IgD-negative memory B cell (primary cell): ENCODE results near the gene TFDP2. TPM values are rescaled to one million over a fixed set of nuclear protein-coding genes. Genes with fewer than 3 reads are reported as not detected.

Experiments
- H3K27ac Mint-ChIP-seq, 3 donors: one replicate each; pipeline ENCODE4 v1.8.0; 2020 to 2022; ENCODE audit warnings: mild to moderate bottlenecking in 3 of 3, mixed read lengths in 3 of 3, moderate library complexity in 1 of 3
- H3K27me3 Mint-ChIP-seq: one replicate; pipeline ENCODE4 v1.8.0; 2021; ENCODE audit warnings: mixed read lengths
- H3K36me3 Mint-ChIP-seq: one replicate; pipeline ENCODE4 v1.8.0; 2020; ENCODE audit warnings: mild to moderate bottlenecking, mixed read lengths
- H3K4me1 Mint-ChIP-seq, 3 donors: one replicate each; pipeline ENCODE4 v1.8.0; 2020 to 2022; ENCODE audit warnings: mixed read lengths in 3 of 3, mild to moderate bottlenecking in 1 of 3
- H3K4me3 Mint-ChIP-seq, 4 donors: one replicate each; pipeline ENCODE4 v1.8.0; 2020 to 2022; ENCODE audit warnings: mild to moderate bottlenecking in 4 of 4, mixed read lengths in 4 of 4, moderate library complexity in 3 of 4
- H3K9me3 Mint-ChIP-seq, 3 donors: one replicate each; pipeline ENCODE4 v1.8.0; 2020 to 2021; ENCODE audit warnings: mixed read lengths in 3 of 3, mild to moderate bottlenecking in 1 of 3
- polyA plus RNA-seq: library from polyadenylated mRNA; unstranded; fragments of 300-500 nt; fragmentation: Illumina TruSeq; gene quantifications from one replicate; pipeline ENCODE4 v1.2.3, GENCODE V29; 2021

TFDP2 gene, protein sequence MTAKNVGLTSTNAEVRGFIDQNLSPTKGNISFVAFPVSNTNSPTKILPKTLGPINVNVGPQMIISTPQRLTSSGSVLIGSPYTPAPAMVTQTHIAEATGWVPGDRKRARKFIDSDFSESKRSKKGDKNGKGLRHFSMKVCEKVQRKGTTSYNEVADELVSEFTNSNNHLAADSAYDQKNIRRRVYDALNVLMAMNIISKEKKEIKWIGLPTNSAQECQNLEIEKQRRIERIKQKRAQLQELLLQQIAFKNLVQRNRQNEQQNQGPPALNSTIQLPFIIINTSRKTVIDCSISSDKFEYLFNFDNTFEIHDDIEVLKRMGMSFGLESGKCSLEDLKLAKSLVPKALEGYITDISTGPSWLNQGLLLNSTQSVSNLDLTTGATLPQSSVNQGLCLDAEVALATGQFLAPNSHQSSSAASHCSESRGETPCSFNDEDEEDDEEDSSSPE
- 29.7 TPM for polyA plus RNA-seq

DNA sequence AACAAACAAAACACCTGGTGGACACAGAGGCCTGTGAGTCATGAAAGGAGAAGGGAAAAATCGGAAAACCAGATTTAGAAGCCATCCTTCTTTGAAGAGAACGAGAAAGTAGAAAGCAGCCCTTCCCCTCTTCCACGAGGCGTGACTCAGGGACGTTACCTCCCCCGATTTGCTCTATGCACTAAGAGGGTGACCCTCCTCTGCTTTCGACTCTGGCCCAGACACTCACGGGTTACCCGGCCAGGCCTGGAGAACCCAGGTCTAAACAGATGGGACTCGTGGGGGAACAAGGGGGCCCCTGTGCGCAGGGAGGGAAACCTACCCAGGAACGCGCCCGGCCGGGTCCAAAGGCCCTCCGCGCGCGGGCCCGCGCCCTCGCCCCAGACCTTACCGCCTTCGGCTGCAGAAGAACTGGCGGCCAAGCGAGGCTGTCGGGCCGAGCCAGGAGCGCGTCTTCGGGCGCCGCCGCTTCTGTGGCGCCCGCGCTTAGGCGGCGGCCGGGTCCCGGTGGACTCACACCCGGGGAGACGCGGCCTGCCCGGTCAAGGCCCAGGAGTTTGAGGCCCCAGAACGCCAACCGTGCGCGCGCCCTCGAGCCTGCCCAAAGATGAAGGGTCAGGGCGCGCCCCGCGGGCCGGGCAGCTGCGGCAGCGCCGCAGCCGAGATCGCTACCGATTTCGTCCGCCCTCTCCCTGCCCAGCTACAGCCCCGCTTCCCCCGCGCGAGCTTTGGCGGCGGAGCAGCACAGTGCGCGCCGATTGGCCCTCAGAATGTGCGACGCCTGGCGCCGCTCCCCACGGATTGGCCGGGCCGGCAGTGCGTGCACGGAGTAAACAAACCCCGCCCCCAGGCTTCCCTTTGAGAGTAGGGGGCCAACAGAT is at the start of gene TFDP2:
Gene TFDP2, minus strand, starts transcription at position 753 of the 881 bp plus-strand sequence. CDS start 47,795 bp downstream, outside the sequence.
- Mint-ChIP-seq H3K27me3 (no peaks in the 10 kb centered on the region), H3K36me3 (peaks cover 6% of the 10 kb centered on the region), H3K9me3 (no peaks in the 10 kb centered on the region), H3K27ac (peak within 1 kb of the TSS; percentile 32 to 75 (median 46)), H3K4me1 (peaks cover 16 to 24% (median 18%) of the 10 kb centered on the region in 3 donors), H3K4me3 (peak within 1 kb of the TSS; percentile 85 to 95 (median 94))

DNA sequence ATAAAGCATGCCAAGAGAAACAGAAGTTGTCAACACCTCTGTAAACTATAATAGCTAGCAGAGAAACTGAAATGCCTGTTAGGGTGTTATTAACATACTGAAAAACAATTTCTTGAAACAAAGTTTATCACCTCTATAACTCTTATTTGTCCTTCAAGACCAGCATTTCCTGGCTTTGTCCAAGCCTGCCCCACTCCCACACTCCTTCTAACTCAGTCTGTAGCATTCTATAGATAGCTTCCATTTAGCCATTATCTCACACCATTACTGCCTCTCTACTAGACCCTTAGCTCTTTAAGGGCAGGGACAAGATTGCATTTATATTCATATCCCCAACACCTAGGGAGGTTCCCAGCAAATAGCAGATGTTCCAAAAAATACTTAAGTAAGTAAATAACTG is 39.5 kb upstream of the TFDP2 start:
- Mint-ChIP-seq H3K36me3 (peaks cover 12% of the 10 kb centered on the region), H3K27ac (no peak overlapping the region), H3K4me1 (no peaks in the 10 kb centered on the region), H3K4me3 (no peak overlapping the region), H3K9me3 (no peaks in the 10 kb centered on the region), H3K27me3 (no peaks in the 10 kb centered on the region)

DNA sequence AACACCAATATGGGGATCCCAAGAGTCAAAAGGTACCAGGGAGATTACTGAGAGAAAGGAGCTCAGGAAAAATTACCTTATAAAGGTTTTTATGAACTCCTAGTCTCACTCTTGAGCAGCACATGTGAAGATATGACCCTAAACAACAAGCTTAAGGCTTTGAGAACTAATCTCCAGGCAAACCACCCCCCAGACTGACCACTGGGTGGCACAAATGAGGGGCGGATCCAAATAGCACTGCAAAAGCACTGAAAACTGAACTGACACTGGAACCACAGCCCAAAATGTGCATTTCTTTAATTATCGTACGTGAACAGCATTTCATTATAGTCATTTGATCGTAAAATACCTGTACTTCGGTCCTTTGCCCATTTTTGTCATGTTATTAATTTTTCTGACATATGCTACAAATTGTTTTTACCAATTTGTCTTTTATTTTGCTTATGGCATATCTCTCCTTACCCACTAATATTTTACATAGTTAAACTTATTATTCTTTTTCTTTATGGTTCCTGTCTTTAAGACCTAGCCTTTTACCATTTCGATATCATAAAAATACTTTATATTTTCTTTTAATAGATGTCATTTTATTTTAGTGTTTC is 31.5 kb upstream of the TFDP2 start:
- H3K9me3 Mint-ChIP-seq: no peaks in the 10 kb centered on the region
- H3K4me3 Mint-ChIP-seq: no peak overlapping the region
- peaks cover 7% of the 10 kb centered on the region for H3K36me3 Mint-ChIP-seq
- H3K4me1 Mint-ChIP-seq: no peaks in the 10 kb centered on the region
- no peaks in the 10 kb centered on the region for H3K27me3 Mint-ChIP-seq
- H3K27ac Mint-ChIP-seq: no peak overlapping the region

DNA sequence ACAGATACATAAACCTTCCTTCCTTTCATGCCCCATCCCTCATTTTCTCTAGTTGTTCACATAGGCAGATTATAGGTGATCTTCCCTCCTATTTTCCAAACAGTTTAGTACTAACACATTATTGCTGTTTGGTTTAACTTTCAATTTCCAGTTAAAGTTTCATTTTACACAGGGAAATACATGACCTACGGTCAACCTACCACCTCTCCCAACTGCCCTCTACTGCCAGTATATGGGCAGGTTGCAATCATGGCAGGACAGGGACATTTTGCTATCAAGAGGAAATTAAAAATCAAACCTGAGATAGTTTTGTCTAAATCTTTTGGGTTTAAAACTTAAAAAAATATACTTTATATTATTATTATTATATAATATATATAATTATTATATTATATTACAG is 26.1 kb upstream of the TFDP2 start:
- no peaks in the 10 kb centered on the region for H3K9me3 Mint-ChIP-seq
- H3K27me3 Mint-ChIP-seq: no peaks in the 10 kb centered on the region
- H3K36me3 Mint-ChIP-seq: peaks cover 7% of the 10 kb centered on the region
- no peak overlapping the region for H3K4me3 Mint-ChIP-seq
- peaks cover 0 to 2% (median 0%) of the 10 kb centered on the region in 3 donors for H3K4me1 Mint-ChIP-seq
- no peak overlapping the region for H3K27ac Mint-ChIP-seq

DNA sequence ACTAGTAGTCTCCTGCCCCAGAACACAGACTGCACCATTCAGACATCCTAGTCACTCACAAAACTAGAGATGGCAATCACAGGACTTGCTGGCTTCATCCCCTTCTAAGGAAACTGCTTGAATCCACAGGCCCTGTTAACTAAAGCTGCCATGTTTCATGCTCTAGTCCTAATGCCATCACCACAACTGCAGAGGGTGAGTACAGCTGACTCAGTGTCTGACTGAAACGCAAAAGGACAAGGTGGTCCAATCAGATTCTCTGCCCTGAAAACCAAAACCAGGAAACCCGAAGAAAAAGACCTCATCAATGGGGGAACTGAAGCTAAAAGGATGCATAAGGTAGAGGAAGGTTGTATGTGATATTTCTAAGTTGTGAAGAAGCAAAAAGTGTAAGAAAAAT is 25.2 kb upstream of the TFDP2 start:
- Mint-ChIP-seq H3K27me3 (no peaks in the 10 kb centered on the region), H3K4me1 (peaks cover 0 to 2% (median 0%) of the 10 kb centered on the region in 3 donors), H3K36me3 (peaks cover 3% of the 10 kb centered on the region), H3K9me3 (no peaks in the 10 kb centered on the region), H3K27ac (no peak overlapping the region), H3K4me3 (no peak overlapping the region)

DNA sequence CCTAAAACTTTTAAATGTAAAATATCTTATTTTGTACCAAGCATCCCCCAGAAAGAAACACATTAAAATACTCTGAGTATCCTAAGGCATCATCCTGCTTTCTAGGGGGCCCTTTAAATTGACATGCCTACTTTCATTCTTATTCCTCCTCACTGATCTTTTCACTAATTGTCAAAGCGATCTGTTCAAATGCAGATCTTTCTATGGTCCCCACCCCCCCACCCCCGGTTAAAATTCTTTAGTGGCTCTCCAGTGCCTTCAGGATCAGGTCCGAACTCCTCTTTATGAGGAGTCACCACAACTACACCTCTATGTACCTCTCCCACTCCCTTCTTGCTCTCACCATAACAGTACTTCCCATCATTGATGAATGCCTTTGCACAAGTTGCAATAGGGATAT is 19.2 kb upstream of the TFDP2 start:
- Mint-ChIP-seq H3K27me3 (no peaks in the 10 kb centered on the region), H3K9me3 (no peaks in the 10 kb centered on the region), H3K4me1 (no peaks in the 10 kb centered on the region), H3K36me3 (peaks cover 11% of the 10 kb centered on the region), H3K4me3 (no peak overlapping the region), H3K27ac (no peak overlapping the region)

DNA sequence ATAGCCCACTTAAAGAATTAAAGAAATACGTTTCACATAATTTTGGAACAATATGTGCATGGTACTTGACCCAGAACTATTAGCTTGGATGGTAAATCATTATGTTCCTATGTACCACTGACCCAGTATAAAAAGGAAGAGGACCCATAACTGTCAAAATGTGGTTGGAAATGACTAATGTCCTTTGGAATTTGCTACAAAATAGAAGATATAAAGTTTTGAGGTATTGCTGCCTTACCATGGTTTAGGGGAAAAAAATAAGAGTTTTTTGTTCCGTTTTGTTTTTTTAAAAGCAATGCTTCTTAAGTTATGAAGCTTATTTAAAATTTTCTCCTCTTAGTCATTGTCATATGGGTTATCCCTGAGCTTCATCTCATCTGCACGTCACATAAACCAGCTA is 15.8 kb upstream of the TFDP2 start:
- Mint-ChIP-seq H3K27ac (no peak overlapping the region), H3K9me3 (no peaks in the 10 kb centered on the region)

DNA sequence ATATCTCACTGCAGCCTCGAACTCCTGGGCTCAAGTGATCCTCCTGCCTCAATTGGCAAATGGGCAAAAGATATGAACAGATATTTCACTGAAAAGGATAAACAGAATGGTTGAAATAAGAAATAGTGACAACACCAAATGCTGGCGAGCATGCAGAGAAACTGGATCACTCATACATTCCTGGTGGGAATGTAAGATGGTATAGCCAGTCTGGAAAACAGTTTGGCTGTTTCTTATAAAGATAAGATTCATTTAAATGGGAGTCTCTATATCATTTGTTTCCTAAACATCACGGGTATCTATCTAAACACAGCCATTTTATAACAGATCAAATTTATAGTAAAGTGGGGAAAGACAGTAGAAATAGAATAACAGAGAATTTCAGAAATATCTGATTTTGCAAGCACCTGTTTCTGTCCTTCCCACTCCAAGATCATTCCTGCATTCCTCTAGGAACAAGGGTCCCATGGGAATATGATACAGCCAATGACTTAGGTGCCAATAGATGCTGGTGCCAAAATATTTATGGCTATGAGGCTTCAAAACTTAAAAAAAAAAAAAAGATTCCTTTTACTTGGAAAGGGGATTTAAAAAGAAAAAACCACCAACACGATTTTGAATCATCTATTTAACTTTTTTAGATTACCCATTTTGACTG is 9.9 kb upstream of the TFDP2 start:
- Mint-ChIP-seq H3K27me3 (no peaks in the 10 kb centered on the region), H3K4me1 (no peaks in the 10 kb centered on the region)

More for the DNA sequence above, 15.8 kb upstream of the TFDP2 start:
- Mint-ChIP-seq H3K4me1 (no peaks in the 10 kb centered on the region), H3K4me3 (no peak overlapping the region), H3K27me3 (no peaks in the 10 kb centered on the region), H3K36me3 (peaks cover 14% of the 10 kb centered on the region)

DNA sequence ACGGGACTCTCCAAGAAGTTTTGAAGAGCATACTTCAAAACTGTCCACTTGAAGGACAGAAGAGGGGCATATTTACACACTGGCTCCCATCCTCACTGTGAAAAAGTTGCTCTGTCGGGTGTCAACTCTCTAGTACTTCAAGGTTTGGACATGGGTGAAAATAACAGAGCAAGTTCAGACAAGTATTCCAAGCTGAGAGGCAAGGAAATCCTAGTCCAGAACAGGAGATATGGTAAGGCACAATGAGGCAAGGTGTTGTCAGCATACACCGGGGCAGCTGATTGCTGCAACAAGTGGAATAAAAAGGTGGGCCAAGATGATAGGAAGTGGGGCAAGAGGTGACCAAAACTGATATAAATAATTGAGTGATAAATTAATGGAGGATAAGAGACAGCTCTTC is 4.8 kb upstream of the TFDP2 start:
- H3K4me1 Mint-ChIP-seq: no peaks in the 10 kb centered on the region
- peaks cover 3% of the 10 kb centered on the region for H3K36me3 Mint-ChIP-seq
- H3K9me3 Mint-ChIP-seq: no peaks in the 10 kb centered on the region
- H3K27me3 Mint-ChIP-seq: no peaks in the 10 kb centered on the region
- H3K4me3 Mint-ChIP-seq: no peak overlapping the region
- no peak overlapping the region for H3K27ac Mint-ChIP-seq

More for the DNA sequence above, 9.9 kb upstream of the TFDP2 start:
- no peak overlapping the region for H3K27ac Mint-ChIP-seq
- H3K4me3 Mint-ChIP-seq: no peak overlapping the region
- no peaks in the 10 kb centered on the region for H3K9me3 Mint-ChIP-seq
- peaks cover 6% of the 10 kb centered on the region for H3K36me3 Mint-ChIP-seq

DNA sequence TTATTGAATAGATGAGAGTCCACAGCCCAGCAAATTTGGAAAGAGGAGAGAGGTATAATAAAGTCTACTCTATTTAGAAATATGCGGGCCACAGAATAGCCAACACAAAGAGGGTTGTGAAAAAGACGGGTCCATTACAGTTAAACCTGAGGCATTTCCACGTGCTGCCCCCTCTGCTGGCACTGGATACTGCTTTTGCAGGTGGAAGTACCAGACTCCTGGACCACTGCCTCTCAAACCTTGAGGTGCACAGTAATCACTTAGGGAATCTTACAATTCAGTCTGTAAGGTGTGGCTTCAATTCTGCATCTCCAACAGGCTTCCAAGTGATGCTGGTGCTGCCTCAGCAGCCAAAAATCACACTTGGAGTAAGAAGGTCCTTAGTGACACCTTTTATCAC is 3.0 kb upstream of the TFDP2 start:
- no peaks in the 10 kb centered on the region for H3K27me3 Mint-ChIP-seq
- peak overlapping the region in 1 of 4 donors; percentile 58 for H3K4me3 Mint-ChIP-seq
- H3K36me3 Mint-ChIP-seq: peaks cover 3% of the 10 kb centered on the region
- H3K9me3 Mint-ChIP-seq: no peaks in the 10 kb centered on the region
- peaks cover 10 to 12% (median 11%) of the 10 kb centered on the region in 3 donors for H3K4me1 Mint-ChIP-seq
- no peak overlapping the region for H3K27ac Mint-ChIP-seq

DNA sequence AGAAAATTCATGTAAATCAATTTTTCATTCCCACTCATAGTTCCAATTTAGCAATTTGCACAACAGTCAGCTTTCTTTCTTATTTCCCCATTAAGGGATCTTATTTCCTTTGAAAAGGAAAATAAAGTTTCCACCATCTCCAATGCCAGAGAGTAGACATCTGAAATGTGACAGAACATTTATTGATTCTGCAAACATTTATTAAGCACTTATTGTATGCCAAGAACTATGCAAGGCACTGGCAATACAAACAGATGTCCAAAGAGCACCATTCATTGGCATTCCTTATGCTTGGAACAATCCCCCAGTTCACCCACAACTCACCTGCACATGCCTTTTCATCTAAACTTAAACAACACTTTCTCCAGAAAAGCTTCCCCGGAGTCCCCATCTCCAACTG is 2.5 kb upstream of the TFDP2 start:
- H3K27me3 Mint-ChIP-seq: no peaks in the 10 kb centered on the region
- H3K4me1 Mint-ChIP-seq: peaks cover 12 to 16% (median 16%) of the 10 kb centered on the region in 3 donors
- H3K9me3 Mint-ChIP-seq: no peaks in the 10 kb centered on the region
- H3K4me3 Mint-ChIP-seq: peak overlapping the region in 1 of 4 donors; percentile 58
- peaks cover 3% of the 10 kb centered on the region for H3K36me3 Mint-ChIP-seq
- no peak overlapping the region for H3K27ac Mint-ChIP-seq

DNA sequence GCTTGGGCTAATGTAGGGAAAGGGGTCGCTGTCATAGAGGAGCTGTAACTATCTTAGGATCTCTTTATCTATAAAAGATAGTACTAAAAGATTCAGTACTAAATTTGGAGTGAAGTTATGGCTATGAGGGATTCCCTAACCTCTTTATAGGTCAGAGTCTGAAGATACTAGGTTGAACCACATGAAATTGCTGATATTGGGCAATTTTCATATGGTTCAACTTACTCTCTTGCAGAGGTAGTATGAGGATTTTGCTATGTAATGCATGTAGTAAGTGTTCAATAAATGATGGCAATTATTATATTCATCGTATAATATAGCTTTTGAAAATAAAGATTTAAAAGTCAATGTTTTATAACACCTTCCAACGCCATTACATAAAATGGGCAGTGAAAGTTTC is 1.9 kb upstream of the TFDP2 start:
- Mint-ChIP-seq H3K36me3 (no peaks in the 10 kb centered on the region), H3K27me3 (no peaks in the 10 kb centered on the region), H3K9me3 (no peaks in the 10 kb centered on the region), H3K4me3 (peak overlapping the region in 1 of 4 donors; percentile 94), H3K27ac (no peak overlapping the region), H3K4me1 (peaks cover 12 to 16% (median 16%) of the 10 kb centered on the region in 3 donors)

DNA sequence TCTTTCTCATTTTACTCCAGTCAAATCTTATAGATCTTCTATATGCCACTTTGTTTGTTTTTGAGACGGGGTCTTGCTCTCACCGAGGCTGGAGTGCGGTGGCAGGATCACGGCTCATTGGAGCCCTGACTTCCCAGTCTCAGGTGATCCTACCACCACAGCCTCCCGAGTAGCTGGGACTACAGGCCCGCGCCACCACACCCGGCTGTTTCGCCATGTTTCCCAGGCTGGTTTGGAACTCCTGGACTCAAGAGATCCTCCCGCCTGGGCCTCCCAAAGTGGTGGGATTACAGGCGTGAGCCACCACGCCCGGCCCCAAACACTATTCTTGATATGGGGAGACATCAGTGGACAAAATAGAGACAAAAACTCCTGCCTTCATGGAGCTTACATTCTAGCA is 927 bp upstream of the TFDP2 start:
- peak overlapping the region in 2 of 3 donors; percentile 18 to 38 for H3K27ac Mint-ChIP-seq
- peak overlapping the region; percentile 85 to 95 (median 94) for H3K4me3 Mint-ChIP-seq
- no peaks in the 10 kb centered on the region for H3K27me3 Mint-ChIP-seq

DNA sequence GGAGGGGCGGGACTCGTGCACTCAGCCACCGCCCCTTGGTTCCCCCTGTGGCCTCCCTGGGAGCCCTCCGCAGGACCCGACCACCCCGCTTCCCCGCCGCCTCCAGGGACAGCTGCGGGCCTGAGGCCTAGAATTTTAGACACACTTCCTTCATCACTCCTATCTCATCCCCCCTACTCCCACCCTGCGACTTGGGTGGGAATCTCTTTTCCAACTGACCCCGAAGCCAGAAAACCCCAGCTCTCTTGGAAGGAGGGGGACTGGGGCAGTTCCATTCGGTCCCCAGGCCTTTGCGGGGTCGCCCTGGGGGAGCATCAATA is 289 bp upstream of the TFDP2 start:
- H3K4me3 Mint-ChIP-seq: peak overlapping the region; percentile 85 to 95 (median 94)

More for the DNA sequence above, 927 bp upstream of the TFDP2 start:
- Mint-ChIP-seq H3K4me1 (peaks cover 12 to 16% (median 16%) of the 10 kb centered on the region in 3 donors), H3K36me3 (peaks cover under 1% of the 10 kb centered on the region), H3K9me3 (no peaks in the 10 kb centered on the region)

More for the DNA sequence above, 289 bp upstream of the TFDP2 start:
- H3K27ac Mint-ChIP-seq: peak overlapping the region in 2 of 3 donors; percentile 18 to 38
- H3K36me3 Mint-ChIP-seq: peaks cover 5% of the 10 kb centered on the region
- no peaks in the 10 kb centered on the region for H3K9me3 Mint-ChIP-seq
- H3K4me1 Mint-ChIP-seq: peaks cover 16 to 23% (median 18%) of the 10 kb centered on the region in 3 donors
- H3K27me3 Mint-ChIP-seq: no peaks in the 10 kb centered on the region
